GM23338 (cell line): ENCODE results near the gene ATP5PB. TPM values are rescaled to one million over a fixed set of nuclear protein-coding genes. Genes with fewer than 3 reads are reported as not detected.

Experiments
- ATAC-seq: fragments of 200-7000 bp; cut with Tn5 transposase; 3 replicates; pipeline ENCODE4 v1.9.1; 2020
- DNase-seq: peaks from one replicate; pipeline ENCODE4 v3.0.0-alpha.2; 2015; ENCODE audit warnings: low spot score
- H2AFZ ChIP-seq: fragments of 200-600 bp; sonication (generic); 2 replicates; pipeline ENCODE4 v1.8.0; 2016; ENCODE audit warnings: antibody characterized with exemption, mild to moderate bottlenecking, moderate library complexity
- H3F3A ChIP-seq: fragments of 200-600 bp; sonication (generic); replicated peaks from 2 replicates; pipeline ENCODE4 v1.8.0; 2017; ENCODE audit warnings: antibody characterized with exemption, mixed run types, low read depth
- H3K27ac ChIP-seq: fragments of 200-600 bp; sonication (generic); 2 replicates; pipeline ENCODE4 v1.6.1; 2016; ENCODE audit warnings: low read depth
- H3K27me3 ChIP-seq: fragments of 200-600 bp; sonication (generic); 2 replicates; pipeline ENCODE4 v1.8.0; 2016; ENCODE audit warnings: mild to moderate bottlenecking, mixed run types, moderate library complexity; ENCODE audit not compliant: insufficient read depth
- H3K36me3 ChIP-seq: fragments of 200-600 bp; sonication (generic); 2 replicates; pipeline ENCODE4 v1.8.0; 2016; ENCODE audit warnings: mild to moderate bottlenecking; ENCODE audit not compliant: insufficient read depth
- H3K4me1 ChIP-seq: fragments of 200-600 bp; sonication (generic); 2 replicates; pipeline ENCODE4 v1.8.0; 2016; ENCODE audit warnings: mild to moderate bottlenecking, moderate library complexity; ENCODE audit not compliant: insufficient read depth
- H3K4me2 ChIP-seq: fragments of 200-600 bp; sonication (generic); 2 replicates; pipeline ENCODE4 v1.7.1; 2017; ENCODE audit warnings: mixed run types
- H3K4me3 ChIP-seq: fragments of 200-600 bp; sonication (generic); 2 replicates; pipeline ENCODE4 v1.6.1; 2016; ENCODE audit warnings: mixed run types
- H3K79me2 ChIP-seq: fragments of 200-600 bp; sonication (generic); replicated peaks from 2 replicates; pipeline ENCODE4 v1.8.0; 2017; ENCODE audit warnings: mild to moderate bottlenecking; ENCODE audit not compliant: insufficient read depth
- H3K9me2 ChIP-seq: fragments of 200-600 bp; sonication (generic); 2 replicates; pipeline ENCODE4 v1.8.0; 2017; ENCODE audit not compliant: insufficient read depth
- H4K20me1 ChIP-seq: fragments of 200-600 bp; sonication (generic); replicated peaks from 2 replicates; pipeline ENCODE4 v1.8.0; 2017; ENCODE audit warnings: mild to moderate bottlenecking; ENCODE audit not compliant: insufficient read depth
- H3K27ac Mint-ChIP-seq: 2 replicates; pipeline ENCODE4 v1.8.0; 2020; ENCODE audit warnings: inconsistent platforms, mild to moderate bottlenecking, moderate library complexity, mixed read lengths
- H3K27me3 Mint-ChIP-seq: 3 replicates; pipeline ENCODE4 v1.8.0; 2022; ENCODE audit warnings: low read depth, mild to moderate bottlenecking, moderate library complexity, mixed read lengths, inconsistent platforms; ENCODE audit not compliant: insufficient read depth, poor library complexity
- H3K36me3 Mint-ChIP-seq: 3 replicates; pipeline ENCODE4 v1.8.0; 2021; ENCODE audit warnings: low read depth, mild to moderate bottlenecking, inconsistent platforms, moderate library complexity, mixed read lengths
- H3K4me1 Mint-ChIP-seq: 3 replicates; pipeline ENCODE4 v1.8.0; 2020; ENCODE audit warnings: mild to moderate bottlenecking, inconsistent platforms, mixed read lengths
- H3K4me3 Mint-ChIP-seq: 3 replicates; pipeline ENCODE4 v1.8.0; 2021; ENCODE audit warnings: moderate library complexity, mild to moderate bottlenecking, inconsistent platforms, mixed read lengths
- H3K9me3 Mint-ChIP-seq: 3 replicates; pipeline ENCODE4 v1.8.0; 2020; ENCODE audit warnings: moderate library complexity, mild to moderate bottlenecking, inconsistent platforms, mixed read lengths
- CREB1 ChIP-seq: fragments of 250-450 bp; sonication (Bioruptor Pico); IDR thresholded peaks from 2 replicates; pipeline ENCODE4 v1.5.0; 2020; ENCODE audit warnings: low read depth, mild to moderate bottlenecking, moderate library complexity
- CTCF ChIP-seq, 2 experiments: fragments of 200-600 bp in 1 of 2; sonication (generic) in 1 of 2; conservative IDR thresholded peaks; 2 replicates each; pipeline versions ENCODE4 v1.5.1 to v1.6.1; 2016 to 2017; ENCODE audit warnings: antibody characterized with exemption in 2 of 2, low read depth in 2 of 2, mild to moderate bottlenecking in 2 of 2, moderate library complexity in 1 of 2
- ETS1 ChIP-seq: IDR thresholded peaks from 2 replicates; pipeline ENCODE4 v1.6.1; 2016; ENCODE audit warnings: antibody characterized with exemption
- EZH2 ChIP-seq: fragments of 200-600 bp; sonication (generic); IDR thresholded peaks from one replicate; pipeline ENCODE4 v1.8.0; 2017; ENCODE audit warnings: antibody characterized with exemption, mild to moderate bottlenecking, low read depth; ENCODE audit not compliant: unreplicated experiment
- EZH2phosphoT487 ChIP-seq: fragments of 200-600 bp; sonication (generic); IDR thresholded peaks from one replicate; pipeline ENCODE4 v1.8.1; 2018; ENCODE audit warnings: antibody characterized with exemption; ENCODE audit not compliant: unreplicated experiment
- JUNB ChIP-seq: IDR thresholded peaks from one replicate; pipeline ENCODE4 v1.6.1; 2016; ENCODE audit warnings: antibody characterized with exemption; ENCODE audit not compliant: unreplicated experiment
- NANOG ChIP-seq: IDR thresholded peaks from 2 replicates; pipeline ENCODE4 v1.6.1; 2016; ENCODE audit warnings: antibody characterized with exemption, borderline replicate concordance
- POLR2AphosphoS5 ChIP-seq: IDR thresholded peaks from 2 replicates; pipeline ENCODE4 v1.6.1; 2016; ENCODE audit warnings: antibody characterized with exemption, low read depth
- REST ChIP-seq: IDR thresholded peaks from one replicate; pipeline ENCODE4 v1.6.1; 2018; ENCODE audit warnings: antibody characterized with exemption; ENCODE audit not compliant: unreplicated experiment
- STAT1 ChIP-seq: IDR thresholded peaks from one replicate; pipeline ENCODE4 v1.6.1; 2016; ENCODE audit warnings: antibody characterized with exemption; ENCODE audit not compliant: unreplicated experiment
- ZNF114 ChIP-seq: fragments of 250-450 bp; sonication (Bioruptor Pico); IDR thresholded peaks from 2 replicates; pipeline ENCODE4 v1.5.0; 2020; ENCODE audit warnings: mild to moderate bottlenecking, moderate library complexity
- ZNF331 ChIP-seq: fragments of 250-450 bp; sonication (Bioruptor Pico); IDR thresholded peaks from 2 replicates; pipeline ENCODE4 v1.5.0; 2020; ENCODE audit warnings: low read depth, mild to moderate bottlenecking, moderate library complexity
- ZNF462 ChIP-seq: fragments of 250-450 bp; sonication (Bioruptor Pico); IDR thresholded peaks from 2 replicates; pipeline ENCODE4 v1.5.0; 2020; ENCODE audit warnings: mild to moderate bottlenecking, moderate library complexity
- polyA plus RNA-seq: library from polyadenylated mRNA; unstranded; fragments of >200 nt; fragmentation: Nextera tagmentation; extraction: Ambion mirVana; gene quantifications from 2 replicates; pipeline ENCODE4 v1.2.1, GENCODE V29; 2016
- total RNA-seq: library from RNA; depleted of rRNA; stranded (reverse); fragments of >200 nt; shearing (Covaris generic); gene quantifications from 2 replicates; pipeline ENCODE4 v1.2.3, GENCODE V29; 2014

The ATP5PB gene
- total and polyA plus RNA-seq, 2 experiments from 2014 or later, result 279 to 300 TPM

- H2AFZ ChIP-seq, result no peak overlapping the region
- H3K79me2 ChIP-seq, result no peaks in the 10 kb centered on the region
- H3K4me1 ChIP-seq, result peaks cover 12% of the 10 kb centered on the region
- no peaks in the 10 kb centered on the region; the same call in 1 of the 2 replicates for H3F3A ChIP-seq
- H3K27me3 ChIP-seq, result no peaks in the 10 kb centered on the region
- no peaks in the 10 kb centered on the region for H3K36me3 Mint-ChIP-seq
- TF ChIP-seq ZNF331 (CRISPR knock-in tag) (no peak), EZH2phosphoT487 (no peak), ETS1 (no peak), ZNF462 (CRISPR knock-in tag) (no peak), ZNF114 (CRISPR knock-in tag) (no peak), POLR2AphosphoS5 (no peak), JUNB (no peak), REST (no peak), EZH2 (no peak), NANOG (no peak), STAT1 (no peak), CTCF (conservative IDR thresholded peaks at IDR 0.05; ENCODE audit: low read depth in 2 of 2) (no peak), CREB1 (CRISPR knock-in tag) (no peak)
- peaks cover 10% of the 10 kb centered on the region for H3K27me3 Mint-ChIP-seq
- H3K9me2 ChIP-seq, result peaks cover 8% of the 10 kb centered on the region; the same call in 1 of the 2 replicates
- H3K27ac ChIP-seq, result no peak overlapping the region
- ATAC-seq (no peak), DNase-seq (no peak)
- no peaks in the 10 kb centered on the region for H3K9me3 Mint-ChIP-seq
- no peaks in the 10 kb centered on the region for H4K20me1 ChIP-seq
- no peak overlapping the region for H3K27ac Mint-ChIP-seq
- H3K36me3 ChIP-seq, result no peaks in the 10 kb centered on the region
- H3K4me2 ChIP-seq, result no peak overlapping the region
- no peak overlapping the region for H3K4me3 Mint-ChIP-seq
- H3K4me1 Mint-ChIP-seq, result peaks cover 8% of the 10 kb centered on the region
- no peak overlapping the region for H3K4me3 ChIP-seq
These were observed 57.3 kb downstream of the ATP5PB start for GRCh38 chr1:111506561-111506960.
